CD4-positive, alpha-beta T cell treated with Interferon gamma for 1 hour (primary cell): Measurements from ENCODE around the gene CPSF6.
A peak's percentile ranks its signal among the peaks of the same experiment; 100 is the strongest.
"Not testable (repeated sequence)": the region's sequence is repeated elsewhere in the genome, so short reads cannot be mapped to it uniquely, and the experiment has no call there.

ENCODE experiments used
- DNase-seq: peaks from one replicate; pipeline ENCODE4 v3.0.0-alpha.2; 2020

Gene CPSF6, protein sequence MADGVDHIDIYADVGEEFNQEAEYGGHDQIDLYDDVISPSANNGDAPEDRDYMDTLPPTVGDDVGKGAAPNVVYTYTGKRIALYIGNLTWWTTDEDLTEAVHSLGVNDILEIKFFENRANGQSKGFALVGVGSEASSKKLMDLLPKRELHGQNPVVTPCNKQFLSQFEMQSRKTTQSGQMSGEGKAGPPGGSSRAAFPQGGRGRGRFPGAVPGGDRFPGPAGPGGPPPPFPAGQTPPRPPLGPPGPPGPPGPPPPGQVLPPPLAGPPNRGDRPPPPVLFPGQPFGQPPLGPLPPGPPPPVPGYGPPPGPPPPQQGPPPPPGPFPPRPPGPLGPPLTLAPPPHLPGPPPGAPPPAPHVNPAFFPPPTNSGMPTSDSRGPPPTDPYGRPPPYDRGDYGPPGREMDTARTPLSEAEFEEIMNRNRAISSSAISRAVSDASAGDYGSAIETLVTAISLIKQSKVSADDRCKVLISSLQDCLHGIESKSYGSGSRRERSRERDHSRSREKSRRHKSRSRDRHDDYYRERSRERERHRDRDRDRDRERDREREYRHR

DNA sequence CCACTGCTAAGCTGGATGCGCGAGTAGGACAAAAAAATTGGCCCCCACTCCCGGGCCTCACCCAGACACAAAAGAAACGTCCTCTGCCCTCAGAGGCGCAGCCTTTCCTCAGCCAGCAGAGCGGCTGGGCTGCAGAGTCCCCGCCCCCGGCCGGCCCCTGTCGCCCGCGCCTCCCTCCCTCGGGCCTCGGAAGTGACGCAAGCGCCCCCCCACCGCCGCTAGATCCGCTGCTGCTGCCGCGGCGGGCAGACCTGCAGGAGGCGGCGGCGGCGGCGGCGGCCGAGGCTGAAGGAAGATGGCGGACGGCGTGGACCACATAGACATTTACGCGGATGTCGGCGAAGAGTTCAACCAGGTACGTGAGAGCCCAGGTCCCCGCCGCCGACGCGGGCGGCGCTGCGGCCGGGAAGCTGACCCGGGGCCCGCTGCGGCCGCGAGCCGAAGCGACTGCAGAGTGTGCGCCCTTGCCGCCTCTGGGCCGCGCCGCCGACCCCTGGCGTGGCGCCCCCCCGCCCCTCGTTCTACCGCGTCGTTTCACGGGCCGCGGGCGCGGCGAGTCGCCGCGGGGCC, at the start of gene CPSF6:
Gene CPSF6, plus strand, starts transcription at position 218 of the 570 bp plus-strand sequence. Its CDS starts 78 bp downstream, at position 296.
- peak; percentile 96 for DNase-seq

GRCh38 chr12:69196302-69197288, 42.8 kb upstream of the CPSF6 start:
- no peak for DNase-seq

DNA sequence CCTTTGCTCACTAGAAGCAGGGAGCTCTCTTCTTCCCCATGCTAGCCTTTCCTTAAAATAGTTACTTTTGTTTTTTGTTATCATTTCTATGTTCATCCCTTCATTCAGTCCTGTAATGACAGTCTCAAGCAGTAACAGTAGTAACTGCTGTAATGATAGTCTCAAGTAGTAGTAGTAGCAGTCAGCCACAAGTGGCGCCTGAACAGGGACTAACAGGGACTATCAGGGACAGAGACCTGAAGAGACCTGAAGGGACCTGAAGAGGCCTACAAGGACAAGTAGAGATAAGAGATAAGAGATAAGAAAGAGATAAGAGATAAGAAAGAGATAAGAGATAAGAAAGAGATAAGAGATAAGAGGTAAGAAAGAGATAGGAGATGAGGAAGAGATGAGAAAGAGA, 39.4 kb upstream of the CPSF6 start:
- not testable (repeated sequence) for DNase-seq

- no peak for DNase-seq
Measured at GRCh38 chr12:69204191-69204590, 35.2 kb upstream of the CPSF6 start.

GRCh38 chr12:69210661-69211060, 28.7 kb upstream of the CPSF6 start:
- no peak for DNase-seq

DNA sequence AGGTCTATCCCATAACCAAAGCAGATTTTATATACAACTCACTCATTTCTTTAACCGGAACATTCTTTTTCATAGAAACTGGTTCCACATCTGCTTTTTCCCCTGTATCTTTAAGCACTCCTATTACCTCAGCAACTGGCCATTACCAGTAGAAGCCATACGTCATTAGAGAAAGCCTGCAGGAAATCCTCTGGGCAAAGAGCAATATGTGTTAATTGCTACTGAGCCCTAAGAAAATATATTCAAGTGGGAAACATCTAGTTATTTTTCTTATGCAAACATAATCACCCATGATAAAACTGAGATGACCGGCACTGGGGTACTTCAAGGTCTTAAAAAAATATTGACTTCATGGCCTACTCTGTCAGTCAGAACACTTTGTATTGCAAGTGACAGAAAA, 28.2 kb upstream of the CPSF6 start:
- DNase-seq: no peak

DNA sequence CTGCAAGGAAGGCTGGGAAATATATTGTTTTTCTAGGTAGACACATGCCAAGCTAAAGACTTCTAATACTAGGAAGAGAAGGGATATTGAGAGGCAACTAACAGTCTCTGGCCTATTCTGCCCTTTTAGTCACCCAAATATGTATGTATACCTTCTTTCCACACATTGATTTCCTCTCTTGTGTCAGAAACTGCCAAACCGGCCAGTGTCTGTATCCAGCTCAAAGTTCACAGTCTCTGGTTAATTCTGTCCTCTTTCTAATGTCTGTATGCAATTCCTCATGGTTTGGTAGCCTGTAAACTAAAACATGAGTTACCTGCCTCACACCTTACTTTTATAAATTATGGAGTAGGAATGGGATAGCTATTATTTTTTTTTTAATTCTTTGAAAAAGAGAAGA, 25.2 kb upstream of the CPSF6 start:
- no peak for DNase-seq

GRCh38 chr12:69225251-69225910, 14.0 kb upstream of the CPSF6 start:
- no peak for DNase-seq

DNA sequence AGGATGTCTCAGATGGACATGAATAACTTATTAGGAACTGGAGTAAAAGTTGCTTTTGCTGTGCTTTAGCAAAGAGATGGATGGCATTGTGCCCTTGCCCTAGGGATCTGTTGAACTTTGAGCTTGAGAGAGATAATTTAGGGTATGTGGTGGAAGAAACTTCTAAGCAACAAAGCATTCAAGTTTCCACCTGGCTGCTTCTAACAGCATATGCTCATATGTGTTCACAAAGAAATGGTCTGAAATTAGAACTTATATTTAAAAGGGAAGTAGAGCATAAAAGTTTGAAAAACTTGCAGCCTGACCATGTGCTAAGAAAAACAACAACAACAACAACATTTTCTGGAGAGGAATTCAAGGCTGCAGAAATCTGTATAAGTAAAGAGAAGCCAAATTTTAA, 7.9 kb upstream of the CPSF6 start:
- DNase-seq: no peak

DNA sequence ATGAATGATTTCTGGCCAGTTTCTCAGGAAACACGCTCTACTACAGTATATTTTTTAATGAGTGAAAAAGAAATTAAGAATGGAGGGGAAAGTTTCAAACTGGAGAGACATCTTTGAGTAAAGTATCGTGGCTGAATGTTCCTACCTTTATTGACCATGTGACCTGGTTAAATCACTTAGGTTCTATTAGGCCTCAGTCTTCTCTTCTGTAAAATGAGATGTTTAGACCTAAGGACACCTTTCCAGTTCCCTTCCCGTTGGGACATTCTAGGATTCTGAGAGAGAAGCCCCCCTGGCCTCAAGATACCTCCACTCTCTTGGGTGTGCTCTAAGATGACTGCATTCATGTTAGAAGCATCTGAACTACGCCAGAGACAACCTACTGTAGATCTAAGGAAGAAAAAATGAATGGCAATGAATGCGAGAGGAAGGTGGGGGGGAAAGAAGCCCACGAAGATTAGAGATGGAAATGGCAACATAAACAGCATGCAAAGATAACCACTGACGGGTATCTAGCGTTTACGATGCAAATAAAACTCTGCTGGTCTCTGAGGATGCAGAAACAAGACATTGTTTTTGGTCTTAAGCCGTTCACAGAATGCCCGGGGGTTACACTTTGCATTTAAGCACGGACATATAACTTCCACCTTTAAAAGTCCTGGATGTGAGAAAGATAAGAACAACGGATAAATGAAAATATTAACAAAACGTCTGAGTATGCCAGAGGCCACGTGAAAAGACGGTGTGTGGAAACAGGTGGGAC, 599 bp upstream of the CPSF6 start:
- no peak for DNase-seq

GRCh38 chr12:69239922-69240630, 707 bp downstream of the CPSF6 start:
- DNase-seq: peak; percentile 35

- peak; percentile 29 for DNase-seq
Measured at GRCh38 chr12:69240631-69240995, 1.2 kb downstream of the CPSF6 start.

DNA sequence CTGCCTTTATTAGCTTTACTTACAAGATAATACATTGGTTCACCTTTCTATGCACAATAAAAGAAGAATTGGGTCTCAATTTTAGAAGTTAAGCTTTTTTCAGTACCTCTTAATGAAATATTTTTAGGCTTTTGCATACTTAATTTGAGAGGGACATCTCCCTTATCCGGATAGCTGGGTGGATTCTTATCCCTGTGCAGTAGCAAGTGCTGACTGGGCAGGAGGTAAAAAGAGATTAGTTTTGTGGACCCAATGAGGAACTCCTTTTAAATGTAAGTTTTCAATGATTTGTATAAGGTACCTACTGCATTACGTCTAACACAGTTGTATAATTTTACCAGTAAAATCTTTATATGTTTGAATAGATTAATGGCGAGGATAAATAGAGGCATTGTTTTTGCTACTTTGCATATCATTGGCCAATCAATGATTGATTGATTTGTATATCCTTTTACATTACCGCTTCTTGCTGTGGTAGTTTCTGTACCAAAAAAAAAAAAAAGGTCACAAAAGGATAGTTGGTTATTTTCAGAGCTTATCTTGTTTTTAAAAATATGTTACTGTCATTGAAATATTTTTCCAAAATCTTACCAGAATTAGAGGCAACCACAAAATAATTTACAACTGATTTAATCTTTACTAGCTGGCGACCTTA, 2.2 kb downstream of the CPSF6 start:
- no peak for DNase-seq

DNA sequence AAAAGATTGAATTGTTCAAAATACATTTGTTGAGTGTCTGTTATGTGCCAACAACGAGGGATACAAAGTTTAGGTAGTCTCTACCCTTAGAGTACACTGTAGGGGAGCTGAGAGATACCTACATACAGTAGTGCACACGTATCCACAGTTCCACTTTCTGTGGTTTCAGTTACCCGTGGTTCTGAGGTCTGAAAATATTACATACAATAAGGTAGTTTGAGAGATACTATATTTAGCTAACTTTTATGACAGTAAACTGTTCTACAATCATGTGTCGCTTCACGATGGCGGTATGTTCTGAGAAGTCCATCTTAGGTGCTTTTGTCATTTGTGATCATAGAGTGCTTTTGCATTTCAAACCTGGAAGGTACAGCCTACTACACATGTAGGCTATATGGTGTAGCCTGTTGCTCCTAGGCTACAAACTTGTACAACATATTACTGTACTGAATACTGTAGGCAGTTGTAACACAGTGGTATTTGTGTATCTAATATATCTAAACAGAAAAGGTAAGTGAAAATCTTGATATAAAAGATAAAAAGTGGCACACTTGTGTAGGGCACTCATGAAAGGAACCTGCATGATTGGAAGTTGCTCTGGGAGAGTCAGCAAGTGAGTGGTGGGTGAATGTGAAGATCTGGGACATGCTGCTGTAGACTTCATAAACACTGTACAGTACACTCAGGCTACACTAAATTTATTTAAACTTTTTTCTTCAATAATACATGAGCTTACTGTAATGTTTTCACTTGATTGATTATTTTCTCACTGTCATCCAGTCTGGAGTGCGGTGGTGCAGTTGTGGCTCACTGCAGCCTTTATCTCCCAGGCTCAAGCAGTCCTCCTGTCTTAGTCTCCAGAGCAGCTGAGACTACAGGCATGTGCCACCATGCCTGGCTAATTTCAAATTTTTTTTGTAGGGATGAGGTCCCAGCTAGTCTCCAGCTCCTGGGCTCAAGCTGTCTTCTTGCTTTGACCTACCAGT, 4.0 kb downstream of the CPSF6 start:
- no peak for DNase-seq

GRCh38 chr12:69247268-69248018, 8.1 kb downstream of the CPSF6 start:
- no peak for DNase-seq

DNA sequence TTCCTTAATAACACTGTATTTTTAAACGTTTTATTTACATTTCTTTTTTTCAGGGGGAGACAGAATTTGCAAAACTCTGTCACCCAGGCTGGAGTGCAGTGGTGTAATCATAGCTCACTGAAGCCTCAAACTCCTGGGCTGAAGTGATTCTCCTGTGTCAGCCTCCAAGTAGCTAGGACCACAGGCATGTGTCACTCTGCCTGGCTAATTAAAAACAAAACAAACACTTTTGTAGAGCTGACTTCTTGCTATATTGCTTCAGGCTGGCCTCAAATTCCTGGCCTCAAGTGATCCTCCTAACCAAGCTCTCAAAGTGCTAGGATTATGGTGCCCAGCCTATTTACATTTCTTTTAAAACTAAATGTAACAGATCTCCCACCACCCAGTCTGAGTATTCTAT, 12.7 kb downstream of the CPSF6 start:
- DNase-seq: no peak

DNA sequence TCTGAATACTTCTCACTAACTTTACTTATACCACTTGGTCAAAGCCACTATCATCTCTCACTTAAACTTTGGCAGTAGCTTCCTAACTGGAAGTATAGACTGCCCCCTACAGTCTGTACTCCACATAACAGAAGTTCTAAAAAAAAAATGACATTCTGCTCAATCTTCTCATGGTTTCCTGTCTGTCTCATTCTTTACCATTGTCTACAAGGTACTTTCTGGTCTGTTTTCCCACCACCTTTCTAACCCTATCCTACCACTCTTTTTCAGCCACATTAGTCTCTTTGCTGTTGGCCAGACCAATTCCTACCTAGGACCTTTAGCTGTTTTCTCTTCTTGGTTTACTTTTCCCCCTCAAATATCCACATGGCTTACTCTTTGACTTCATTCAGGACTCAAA, 14.7 kb downstream of the CPSF6 start:
- no peak for DNase-seq

DNA sequence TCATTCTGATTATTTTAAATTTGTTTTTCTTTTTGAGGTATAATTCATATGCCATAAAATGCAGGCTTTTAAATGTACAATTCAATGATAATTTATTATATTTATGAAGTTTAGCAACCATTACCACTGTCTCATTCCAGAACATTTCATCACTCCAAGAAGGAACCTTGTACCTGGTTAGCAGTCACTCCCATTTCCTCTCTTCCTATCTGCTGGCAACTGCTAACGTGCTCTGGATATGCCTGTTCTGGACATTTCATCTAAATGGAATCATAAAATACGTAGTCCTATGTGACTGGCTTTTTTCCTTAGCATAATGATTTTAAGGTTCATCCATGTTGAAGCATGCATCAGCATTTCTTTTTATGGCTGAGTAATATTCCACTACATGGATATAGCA, 15.5 kb downstream of the CPSF6 start:
- no peak for DNase-seq

DNA sequence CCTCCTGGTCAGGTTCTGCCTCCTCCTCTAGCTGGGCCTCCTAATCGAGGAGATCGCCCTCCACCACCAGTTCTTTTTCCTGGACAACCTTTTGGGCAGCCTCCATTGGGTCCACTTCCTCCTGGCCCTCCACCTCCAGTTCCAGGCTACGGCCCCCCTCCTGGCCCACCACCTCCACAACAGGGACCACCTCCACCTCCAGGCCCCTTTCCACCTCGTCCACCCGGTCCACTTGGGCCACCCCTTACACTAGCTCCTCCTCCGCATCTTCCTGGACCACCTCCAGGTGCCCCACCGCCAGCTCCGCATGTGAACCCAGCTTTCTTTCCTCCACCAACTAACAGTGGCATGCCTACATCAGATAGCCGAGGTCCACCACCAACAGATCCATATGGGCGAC, 19.3 kb downstream of the CPSF6 start:
- no peak for DNase-seq
